GM18526 (cell line): ENCODE data around the gene BCAP31.

ENCODE experiments used
- POLR2A ChIP-seq: IDR thresholded peaks from 3 replicates; pipeline ENCODE4 v1.6.1; 2011; ENCODE audit not compliant: insufficient read length; ENCODE audit errors: extremely low read depth

BCAP31 gene

GRCh38 chrX:153702336-153703035 lies 21.7 kb downstream of the BCAP31 start:
- TF ChIP-seq POLR2A = no peak

- TF ChIP-seq POLR2A = no peak
These were observed 22.5 kb downstream of the BCAP31 start for GRCh38 chrX:153701706-153702105.

- no peak for TF ChIP-seq POLR2A
These were observed 23.2 kb downstream of the BCAP31 start for GRCh38 chrX:153700967-153701366.

GRCh38 chrX:153700376-153700945 lies 23.7 kb downstream of the BCAP31 start:
- TF ChIP-seq POLR2A = no peak

- no peak for TF ChIP-seq POLR2A
These were observed 26.0 kb downstream of the BCAP31 start for GRCh38 chrX:153697924-153698865.

GRCh38 chrX:153696100-153696499 lies 28.1 kb downstream of the BCAP31 start:
- TF ChIP-seq POLR2A = no peak

- no peak for TF ChIP-seq POLR2A
These were observed 29.4 kb downstream of the BCAP31 start for GRCh38 chrX:153694687-153695270.

GRCh38 chrX:153693216-153694086 lies 30.7 kb downstream of the BCAP31 start:
- TF ChIP-seq POLR2A = no peak

GRCh38 chrX:153692611-153693156 lies 31.5 kb downstream of the BCAP31 start:
- no peak for TF ChIP-seq POLR2A

GRCh38 chrX:153692003-153692402 lies 32.2 kb downstream of the BCAP31 start:
- TF ChIP-seq POLR2A = no peak

GRCh38 chrX:153690466-153690865 lies 33.7 kb downstream of the BCAP31 start:
- no peak for TF ChIP-seq POLR2A

- TF ChIP-seq POLR2A = no peak
These were observed 34.3 kb downstream of the BCAP31 start for GRCh38 chrX:153689654-153690465.

GRCh38 chrX:153688911-153689590 lies 35.1 kb downstream of the BCAP31 start:
- no peak for TF ChIP-seq POLR2A
